GM19455 (cell line): ENCODE data around the gene OCRL.

Experiments used
- ATAC-seq: cut with Tn5 transposase; IDR thresholded peaks from one replicate; pipeline ENCODE4 v1.9.1; 2021; ENCODE audit not compliant: unreplicated experiment

The OCRL gene

DNA sequence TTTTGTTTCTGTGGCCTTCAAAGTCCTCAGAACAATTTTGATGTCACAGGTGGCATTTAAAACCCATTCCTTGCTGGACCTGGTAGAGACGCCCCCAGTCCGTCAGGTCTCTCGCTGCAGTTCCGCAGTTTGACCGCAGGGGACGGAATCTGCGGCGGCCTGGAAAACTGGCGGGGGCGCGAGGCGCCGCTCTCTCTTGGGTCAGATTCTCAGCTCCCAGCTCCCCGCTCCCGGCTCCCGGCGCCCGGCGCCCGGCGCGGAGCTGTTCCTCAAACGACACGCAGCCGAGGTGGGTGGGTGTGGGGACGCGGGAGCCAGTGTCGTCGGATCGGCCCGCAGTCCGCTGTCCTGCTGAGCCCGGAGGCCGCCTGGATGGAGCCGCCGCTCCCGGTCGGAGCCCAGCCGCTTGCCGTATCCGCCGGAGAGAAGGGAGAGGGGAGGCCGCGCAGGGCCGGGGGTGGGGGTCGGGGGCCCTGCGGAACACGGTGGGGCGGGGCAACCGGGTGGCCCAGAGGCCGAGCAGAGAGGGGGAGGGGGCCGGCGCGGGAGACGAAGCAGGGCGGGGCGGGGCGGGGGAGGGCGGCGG, at the start of gene OCRL:
TSS of gene OCRL (plus strand) at position 192 of the 586 bp plus-strand sequence. CDS start at position 373, 181 bp downstream.
- ATAC-seq: peak; percentile 99

DNA sequence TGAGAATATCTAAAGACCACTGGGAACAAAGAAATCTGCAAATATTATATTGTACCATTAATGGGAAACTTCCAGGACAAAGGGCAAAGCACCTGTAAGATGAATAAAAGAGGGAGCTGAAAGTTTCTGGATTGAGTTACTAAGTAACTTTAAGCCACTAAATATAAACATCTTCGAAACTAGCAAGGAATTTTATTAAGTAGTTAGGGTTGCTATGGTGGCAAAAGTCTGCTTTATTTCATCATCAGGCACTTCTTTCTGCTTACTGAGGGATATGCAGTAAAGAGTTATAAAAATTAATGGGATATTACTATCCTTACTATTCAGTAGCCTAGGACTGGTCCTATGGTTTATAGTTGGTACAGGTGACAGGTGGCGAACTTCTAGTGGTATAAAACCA, 49.7 kb upstream of the OCRL start:
- ATAC-seq: no peak

DNA sequence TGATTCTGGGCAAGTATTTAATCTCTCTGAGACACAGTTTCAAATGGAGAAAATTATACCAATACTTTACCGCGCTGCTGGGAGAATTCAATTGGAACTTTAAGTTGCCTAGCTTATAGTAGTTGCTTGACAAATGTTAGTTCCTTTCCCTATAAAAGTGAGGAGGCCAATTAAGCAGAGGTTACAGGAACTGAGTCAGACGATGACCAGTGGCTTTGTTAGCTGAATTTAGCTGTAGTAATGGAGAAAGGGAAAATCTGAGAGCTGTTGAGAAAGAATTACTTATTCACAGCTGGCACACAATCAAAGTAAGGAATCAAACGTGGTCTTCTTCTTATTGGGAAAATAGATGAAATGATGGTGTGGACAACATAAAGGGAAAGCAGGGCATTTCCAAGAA, 46.4 kb upstream of the OCRL start:
- ATAC-seq: no peak

GRCh38 chrX:129494887-129495286, 45.2 kb upstream of the OCRL start:
- no peak for ATAC-seq

- ATAC-seq: no peak
Measured at GRCh38 chrX:129495900-129496299, 44.2 kb upstream of the OCRL start.

- ATAC-seq: no peak
Measured at GRCh38 chrX:129496625-129497024, 43.4 kb upstream of the OCRL start.

DNA sequence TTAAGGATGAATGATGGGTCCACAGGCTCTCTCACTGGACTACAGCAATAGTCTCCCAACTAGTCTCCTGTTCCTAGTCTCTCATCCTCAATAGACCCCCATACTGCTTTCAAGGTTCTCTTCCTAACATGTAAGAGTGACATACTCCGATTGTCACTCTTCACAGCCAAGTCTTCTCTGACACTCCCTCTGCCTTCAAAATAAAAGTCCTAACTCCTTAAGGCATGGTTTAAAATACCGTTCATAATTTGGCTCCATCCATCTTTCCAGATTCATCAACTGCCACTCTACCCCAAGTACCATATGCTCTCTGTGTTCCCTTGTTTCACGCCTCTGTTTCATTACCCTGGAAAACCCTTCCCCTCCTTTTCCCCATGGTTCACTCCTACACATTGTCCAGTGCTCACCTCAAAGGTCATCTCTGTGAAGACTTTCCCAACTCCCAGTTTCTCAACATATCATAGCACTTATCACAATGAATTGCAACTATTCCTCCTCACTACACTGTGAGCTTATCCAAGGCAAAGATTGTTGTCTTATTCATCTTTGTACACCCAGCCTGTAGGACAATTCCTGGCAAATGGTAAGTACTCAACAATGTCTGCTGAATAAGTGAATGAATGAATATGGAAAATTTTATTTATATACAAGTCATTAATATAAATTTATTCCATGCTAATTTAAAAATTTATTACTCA, 42.8 kb upstream of the OCRL start:
- no peak for ATAC-seq

- no peak for ATAC-seq
Measured at GRCh38 chrX:129510331-129510730, 29.7 kb upstream of the OCRL start.

- no peak for ATAC-seq
Measured at GRCh38 chrX:129511689-129512088, 28.4 kb upstream of the OCRL start.

GRCh38 chrX:129512409-129512808, 27.6 kb upstream of the OCRL start:
- no peak for ATAC-seq

DNA sequence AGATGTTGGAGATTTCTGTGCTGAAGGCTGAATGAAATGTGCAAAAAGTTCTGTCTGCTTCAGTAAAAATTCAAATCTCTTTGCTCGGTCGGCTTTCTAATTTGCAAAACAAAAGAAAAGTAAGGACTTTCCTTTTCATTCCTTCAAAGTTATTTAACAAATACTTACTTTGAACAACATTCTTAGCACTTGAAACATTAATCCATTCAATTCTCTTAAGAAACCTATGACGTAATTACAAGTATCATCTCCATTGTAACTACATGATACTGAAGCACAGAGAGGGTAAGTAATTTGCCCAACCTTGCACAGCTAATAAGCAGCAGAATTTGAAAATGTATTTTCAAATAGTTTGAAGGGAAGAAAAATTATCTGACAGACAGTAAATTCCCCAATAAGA, 23.7 kb upstream of the OCRL start:
- no peak for ATAC-seq

DNA sequence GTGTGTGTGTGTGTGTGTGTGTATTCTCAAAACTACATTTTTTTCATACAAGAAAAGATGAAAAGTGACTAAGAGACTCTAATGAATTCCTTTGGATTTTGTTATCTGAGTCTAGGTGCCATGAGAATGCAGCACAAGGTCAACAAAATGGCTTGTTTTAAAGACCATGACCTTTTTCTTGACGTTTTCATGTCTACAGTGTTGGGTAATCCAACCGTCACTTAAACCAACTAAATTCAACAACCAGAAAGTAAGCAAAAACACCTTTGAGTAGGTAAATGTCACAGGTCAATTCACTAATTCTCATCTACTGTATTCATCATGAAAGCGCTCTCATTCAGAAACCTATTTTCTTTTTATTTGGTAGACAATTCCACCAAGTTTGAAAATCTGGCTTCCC, 19.9 kb upstream of the OCRL start:
- no peak for ATAC-seq

- no peak for ATAC-seq
Measured at GRCh38 chrX:129522184-129523078, 17.6 kb upstream of the OCRL start.

GRCh38 chrX:129523079-129523911, 16.8 kb upstream of the OCRL start, which contains the start of gene SMARCA1:
SMARCA1 (minus strand) TSS chrX:129523490; CDS start chrX:129523370, 120 bp downstream.
- no peak for ATAC-seq

DNA sequence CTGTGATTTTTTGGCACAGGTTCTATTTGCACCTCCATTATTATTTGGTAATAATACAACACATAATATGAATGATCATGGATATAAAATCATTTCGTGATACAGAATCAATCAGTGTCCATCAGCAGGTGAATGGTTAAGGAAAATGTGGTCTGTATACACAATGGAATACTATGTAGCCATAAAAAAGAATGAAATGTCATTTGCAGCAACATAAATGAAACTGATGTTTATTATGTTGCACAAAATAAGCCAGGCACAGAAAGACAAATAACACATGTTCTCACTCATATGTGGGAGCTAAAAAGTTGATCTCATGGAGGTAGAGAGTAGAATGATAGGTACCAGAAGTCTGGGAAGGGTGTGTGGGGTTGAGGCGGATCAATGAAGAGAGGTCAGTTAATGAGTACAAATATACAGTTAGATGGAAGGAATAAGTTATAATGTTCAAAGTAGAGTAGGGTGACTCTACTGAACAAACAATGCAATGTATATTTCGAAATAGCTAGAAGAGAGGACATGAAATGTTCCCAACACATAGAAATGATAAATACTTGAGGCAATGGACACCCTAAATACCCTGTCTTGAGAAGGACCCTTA, 15.7 kb upstream of the OCRL start:
- ATAC-seq: no peak

DNA sequence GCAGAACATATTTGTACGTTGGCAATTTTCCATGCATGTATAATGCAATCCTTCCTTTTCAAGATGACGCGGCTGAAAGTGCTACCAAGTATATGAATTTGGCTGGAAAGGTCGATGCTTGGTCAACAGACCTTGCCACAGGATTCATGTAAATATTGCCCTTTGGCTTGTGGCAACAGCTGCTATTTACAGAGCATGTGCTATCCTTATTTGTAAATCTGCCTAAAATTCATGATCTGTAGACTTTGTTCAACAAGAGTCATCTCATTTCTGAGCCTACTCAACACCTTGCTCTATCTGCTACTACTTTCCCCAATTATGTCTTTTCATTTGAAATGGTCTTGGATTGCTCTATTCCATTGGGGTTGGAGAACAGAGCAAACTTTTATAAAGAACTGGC, 14.9 kb upstream of the OCRL start:
- no peak for ATAC-seq

- ATAC-seq: no peak
Measured at GRCh38 chrX:129525896-129526295, 14.2 kb upstream of the OCRL start.

GRCh38 chrX:129529685-129530281, 10.3 kb upstream of the OCRL start:
- ATAC-seq: no peak

- no peak for ATAC-seq
Measured at GRCh38 chrX:129530410-129530809, 9.6 kb upstream of the OCRL start.

- no peak for ATAC-seq
Measured at GRCh38 chrX:129531132-129531531, 8.9 kb upstream of the OCRL start.
